ENCODE data around the gene ECEL1. TPM values are rescaled to one million over a fixed set of nuclear protein-coding genes. Genes with fewer than 3 reads are reported as not detected.
A peak's percentile ranks its signal among the peaks of the same experiment; 100 is the strongest.

Gene ECEL1
- total RNA-seq, 1 donor from 2014 or later, result 0.18 TPM

GRCh38 chr2:232524771-232525170, 37.1 kb upstream of the ECEL1 start:
- intact Hi-C loops (cut with DNase I), result loop anchor here (10.0 kb wide), 1 partner anchor 620 kb away; no protein-coding TSS in a partner anchor
- ATAC-seq (no peak), DNase-seq (ENCODE audit: low spot score) (no peak)

GRCh38 chr2:232523682-232524597, 36.3 kb upstream of the ECEL1 start:
- DNase-seq (ENCODE audit: low spot score) (no peak), ATAC-seq (no peak)
- intact Hi-C loops (cut with DNase I), result loop anchor here (10.0 kb wide), 1 partner anchor 619 kb away; no protein-coding TSS in a partner anchor

- DNase-seq (ENCODE audit: low spot score) (no peak), ATAC-seq (no peak)
- intact Hi-C loops (cut with DNase I), result loop anchor here (10.0 kb wide), 1 partner anchor 619 kb away; no protein-coding TSS in a partner anchor
Measured at GRCh38 chr2:232523402-232523681, 35.7 kb upstream of the ECEL1 start.

- ATAC-seq (no peak), DNase-seq (ENCODE audit: low spot score) (no peak)
- intact Hi-C loops (cut with DNase I), result loop anchor here (10.0 kb wide), 1 partner anchor 618 kb away; no protein-coding TSS in a partner anchor
Measured at GRCh38 chr2:232522623-232523401, 35.2 kb upstream of the ECEL1 start.

- ATAC-seq, result no peak
Measured at GRCh38 chr2:232521959-232522622, 34.5 kb upstream of the ECEL1 start.

GRCh38 chr2:232521098-232521497, 33.5 kb upstream of the ECEL1 start:
- intact Hi-C loops (cut with DNase I), result loop anchor here (10.0 kb wide), 1 partner anchor 616 kb away; no protein-coding TSS in a partner anchor
- DNase-seq (ENCODE audit: low spot score) (no peak), ATAC-seq (no peak)

More at GRCh38 chr2:232521959-232522622, 34.5 kb upstream of the ECEL1 start:
- intact Hi-C loops (cut with DNase I), result loop anchor here (10.0 kb wide), 1 partner anchor 617 kb away; no protein-coding TSS in a partner anchor
- DNase-seq (ENCODE audit: low spot score), result peak; percentile 68

- ATAC-seq (no peak), DNase-seq (ENCODE audit: low spot score) (no peak)
- intact Hi-C loops (cut with DNase I), result loop anchor here (10.0 kb wide), 1 partner anchor 616 kb away; no protein-coding TSS in a partner anchor
Measured at GRCh38 chr2:232520489-232520888, 32.9 kb upstream of the ECEL1 start.

- ATAC-seq (no peak), DNase-seq (ENCODE audit: low spot score) (no peak)
- intact Hi-C loops (cut with DNase I), result loop anchor here (10.0 kb wide), 1 partner anchor 615 kb away; no protein-coding TSS in a partner anchor
Measured at GRCh38 chr2:232519581-232520438, 32.2 kb upstream of the ECEL1 start, which contains the start of gene PRSS56. PRSS56 (plus strand) TSS chr2:232520388; CDS start chr2:232520599, 211 bp downstream.

- intact Hi-C loops (cut with DNase I), result no loop called here
- no peak for ATAC-seq
- no peak for DNase-seq (ENCODE audit: low spot score)
Measured at GRCh38 chr2:232518844-232519243, 31.2 kb upstream of the ECEL1 start.

GRCh38 chr2:232516551-232516950, 28.9 kb upstream of the ECEL1 start:
- ATAC-seq, result no peak
- DNase-seq (ENCODE audit: low spot score), result no peak
- intact Hi-C loops (cut with DNase I), result no loop called here

- DNase-seq (ENCODE audit: low spot score), result no peak
- intact Hi-C loops (cut with DNase I), result no loop called here
- ATAC-seq, result no peak
Measured at GRCh38 chr2:232515639-232516038, 28.0 kb upstream of the ECEL1 start.

GRCh38 chr2:232513353-232513752, 25.7 kb upstream of the ECEL1 start:
- intact Hi-C loops (cut with DNase I), result no loop called here
- no peak for ATAC-seq
- DNase-seq (ENCODE audit: low spot score), result no peak

- intact Hi-C loops (cut with DNase I), result no loop called here
Measured at GRCh38 chr2:232512602-232513001, 25.0 kb upstream of the ECEL1 start.

GRCh38 chr2:232511336-232511890, 23.8 kb upstream of the ECEL1 start:
- no peak for ATAC-seq
- intact Hi-C loops (cut with DNase I), result no loop called here

More at GRCh38 chr2:232512602-232513001, 25.0 kb upstream of the ECEL1 start:
- ATAC-seq (no peak), DNase-seq (ENCODE audit: low spot score) (no peak)

GRCh38 chr2:232508251-232508650, 20.6 kb upstream of the ECEL1 start:
- no peak for ATAC-seq
- DNase-seq (ENCODE audit: low spot score), result no peak
- intact Hi-C loops (cut with DNase I), result no loop called here

More at GRCh38 chr2:232511336-232511890, 23.8 kb upstream of the ECEL1 start:
- no peak for DNase-seq (ENCODE audit: low spot score)

GRCh38 chr2:232506709-232507108, 19.1 kb upstream of the ECEL1 start:
- ATAC-seq (no peak), DNase-seq (ENCODE audit: low spot score) (no peak)
- intact Hi-C loops (cut with DNase I), result no loop called here

GRCh38 chr2:232505856-232506255, 18.2 kb upstream of the ECEL1 start:
- intact Hi-C loops (cut with DNase I), result no loop called here
- ATAC-seq (no peak), DNase-seq (ENCODE audit: low spot score) (no peak)

- no peak for ATAC-seq
Measured at GRCh38 chr2:232504438-232504837, 16.8 kb upstream of the ECEL1 start.

More at GRCh38 chr2:232504438-232504837, 16.8 kb upstream of the ECEL1 start:
- no peak for DNase-seq (ENCODE audit: low spot score)
- intact Hi-C loops (cut with DNase I), result no loop called here
